K562 (cell line): ENCODE data around the gene CD96. TPM values are rescaled to one million over a fixed set of nuclear protein-coding genes. Genes with fewer than 3 reads are reported as not detected.

Experiments used
- ATAC-seq: fragments of 200-7000 bp; cut with Tn5 transposase; 3 replicates; pipeline ENCODE4 v1.9.1; 2020; ENCODE audit warnings: moderate library complexity
- BruUV-seq: library from RNA; stranded (reverse); fragments of 400-500 nt; replicated peaks from 2 replicates; lab custom pipeline; 2021; lab: Mats Ljungman, UMichigan
- CTCF ChIA-PET: fragments of 300-600 bp; formaldehyde crosslinking; extraction: SDS; loops from one replicate; lab custom pipeline; 2021; ENCODE audit warnings: low intra/inter-chr PET ratio; lab: Yijun Ruan, JAX
- POLR2A ChIA-PET: fragments of 300-600, 350-650 bp; sonication (Branson Sonifier 250); formaldehyde crosslinking; extraction: SDS; loops from one replicate; lab custom pipeline; 2021; ENCODE audit warnings: antibody characterized with exemption, inconsistent platforms; lab: Yijun Ruan, JAX
- DNase-seq, 4 experiments: peaks; one replicate each; pipeline versions ENCODE4 v3.0.0 to v3.0.0-alpha.2; 2011 to 2018; ENCODE audit warnings: low spot score in 3 of 4, mixed read lengths in 3 of 4; ENCODE audit errors: extremely low read depth in 1 of 4
- FAIRE-seq: peaks from 2 replicates; lab custom pipeline; 2011; peaks lifted over from hg19 to GRCh38; lab: Jason Lieb, UNC
- H2AFZ ChIP-seq: 2 replicates; pipeline ENCODE4 v1.6.0; 2011; ENCODE audit warnings: low read depth, low read length, control low read depth, inconsistent platforms
- H3K27ac ChIP-seq: fragments of 200-600 bp; 3 replicates; pipeline ENCODE4 v1.8.0; 2011; ENCODE audit warnings: low read depth, mild to moderate bottlenecking, control low read depth, inconsistent platforms, low read length, moderate library complexity, mixed read lengths; ENCODE audit errors: extremely low read depth
- H3K27me3 ChIP-seq, 2 experiments: fragments of 300-600 bp in 1 of 2; 2 replicates in 1 of 2; 3 replicates in 1 of 2; pipeline versions ENCODE4 v1.6.0 to v1.8.0; 2011; ENCODE audit warnings: inconsistent platforms in 2 of 2, low read length in 2 of 2, mild to moderate bottlenecking in 1 of 2, mixed read lengths in 1 of 2, moderate library complexity in 1 of 2; ENCODE audit not compliant: control insufficient read depth in 2 of 2, insufficient read depth in 2 of 2
- H3K36me3 ChIP-seq: fragments of 300-600 bp; 3 replicates; pipeline ENCODE4 v1.8.0; 2011; ENCODE audit warnings: mild to moderate bottlenecking, low read length, inconsistent platforms; ENCODE audit not compliant: control insufficient read depth, insufficient read depth
- H3K4me1 ChIP-seq, 2 experiments: fragments of 200-600 bp in 1 of 2; replicated peaks in 1 of 2; 2 replicates in 1 of 2; 3 replicates in 1 of 2; pipeline versions ENCODE4 v1.5.1 to v1.8.0; 2011; ENCODE audit warnings: inconsistent platforms in 2 of 2, low read length in 2 of 2, mild to moderate bottlenecking in 1 of 2, mixed read lengths in 1 of 2, moderate library complexity in 1 of 2; ENCODE audit not compliant: control insufficient read depth in 2 of 2, insufficient read depth in 2 of 2
- H3K4me2 ChIP-seq: 2 replicates; pipeline ENCODE4 v1.6.1; 2011; ENCODE audit warnings: low read length, control low read depth, inconsistent platforms, mixed read lengths; ENCODE audit not compliant: insufficient read depth
- H3K4me3 ChIP-seq: fragments of 200-600 bp; sonication (generic), shearing (Covaris generic); 2 replicates; pipeline ENCODE4 v1.5.1; 2016; ENCODE audit warnings: control low read depth, inconsistent platforms
- H3K79me2 ChIP-seq: fragments of 200-600 bp; 3 replicates; pipeline ENCODE4 v1.8.0; 2011; ENCODE audit warnings: low read length, inconsistent platforms; ENCODE audit not compliant: control insufficient read depth, insufficient read depth
- H3K9ac ChIP-seq, 2 experiments: 2 replicates each; pipeline versions ENCODE4 v1.6.0 to v1.6.1; 2011; ENCODE audit warnings: low read depth in 2 of 2, low read length in 2 of 2, control low read depth in 1 of 2, inconsistent platforms in 1 of 2, mild to moderate bottlenecking in 1 of 2, mixed read lengths in 1 of 2; ENCODE audit not compliant: insufficient read depth in 1 of 2
- H3K9me1 ChIP-seq: one replicate; pipeline ENCODE4 v1.6.0; 2011; ENCODE audit warnings: inconsistent platforms, mild to moderate bottlenecking, low read length, moderate library complexity; ENCODE audit not compliant: control insufficient read depth, insufficient read depth
- H3K9me3 ChIP-seq: replicated peaks from 2 replicates; pipeline ENCODE4 v1.5.1; 2011; ENCODE audit warnings: low read depth, low read length, inconsistent platforms; ENCODE audit not compliant: control insufficient read depth, insufficient read depth
- H4K20me1 ChIP-seq: replicated peaks from 2 replicates; pipeline ENCODE4 v1.6.1; 2011; ENCODE audit warnings: low read length, inconsistent platforms, mixed read lengths; ENCODE audit not compliant: control insufficient read depth, insufficient read depth
- AFF1 ChIP-seq, 2 experiments: fragments of 450-650 bp; IDR thresholded peaks; 2 replicates each; pipeline ENCODE4 v1.6.1; 2018; ENCODE audit warnings: mild to moderate bottlenecking in 2 of 2, low read depth in 1 of 2; ENCODE audit not compliant: partially characterized antibody in 2 of 2
- BMI1 ChIP-seq: fragments of 150-350 bp; IDR thresholded peaks from 2 replicates; pipeline ENCODE4 v1.6.1; 2014; ENCODE audit warnings: low read length
- FOXP4 ChIP-seq: sonication (generic); formaldehyde crosslinking; IDR thresholded peaks from 2 replicates; pipeline ENCODE4 v1.8.0; 2022; ENCODE audit warnings: mild to moderate bottlenecking, missing genetic modification reagents, borderline replicate concordance
- KLF16 ChIP-seq: IDR thresholded peaks from 2 replicates; pipeline ENCODE4 v1.6.1; 2016; ENCODE audit warnings: antibody characterized with exemption
- MTA1 ChIP-seq: fragments of 450-650 bp; IDR thresholded peaks from 2 replicates; pipeline ENCODE4 v1.6.1; 2017; ENCODE audit warnings: borderline replicate concordance
- NR4A1 ChIP-seq, 2 experiments: fragments of 250-450 bp in 1 of 2; fragments of 450-650 bp in 1 of 2; sonication (Bioruptor Pico) in 1 of 2; IDR thresholded peaks; 2 replicates each; pipeline versions ENCODE4 v1.4.0 to v1.6.1; 2016 to 2020; ENCODE audit warnings: mild to moderate bottlenecking in 2 of 2, missing compliant biosample characterization in 1 of 2, missing genetic modification characterization in 1 of 2, moderate library complexity in 1 of 2
- PRPF4 ChIP-seq: fragments of 200-400 bp; formaldehyde crosslinking; IDR thresholded peaks from one replicate; pipeline ENCODE4 v1.6.1; 2017; ENCODE audit warnings: low read length, low read depth, mild to moderate bottlenecking; ENCODE audit not compliant: insufficient read depth, poor library complexity, severe bottlenecking
- RAD21 ChIP-seq, 2 experiments: fragments of 250-450 bp in 1 of 2; fragments of 450-650 bp in 1 of 2; sonication (Bioruptor Pico) in 1 of 2; formaldehyde crosslinking in 1 of 2; IDR thresholded peaks in 1 of 2; conservative IDR thresholded peaks in 1 of 2; 2 replicates each; pipeline versions ENCODE4 v1.4.0 to v1.8.0; 2020 to 2022; ENCODE audit warnings: mild to moderate bottlenecking in 2 of 2, moderate library complexity in 1 of 2
- SMARCA5 ChIP-seq: fragments of 450-650 bp; IDR thresholded peaks from 2 replicates; pipeline ENCODE4 v1.6.1; 2016
- WGBS: fragments of 100-300 bp; shearing (Covaris generic); methylation state at CpG from one replicate; pipeline ENCODE4 v1.1.6; 2016; ENCODE audit warnings: low coverage, mixed read lengths; ENCODE audit not compliant: insufficient coverage; ENCODE audit errors: missing lambda C conversion rate; 5-methylcytosine and 5-hydroxymethylcytosine counted together
- in situ Hi-C: fragments of 300-500 bp; cut with MboI; formaldehyde crosslinking; loops from 4 replicates; pipeline ENCODE4 v1.15.0; 2018; ENCODE audit warnings: inconsistent platforms, mixed read lengths
- intact Hi-C: fragments of 100-400 bp; cut with micrococcal nuclease; formaldehyde crosslinking; loops from 2 replicates; pipeline ENCODE4 v1.14.2; 2022
- polyA plus RNA-seq, 8 experiments: library from polyadenylated mRNA; depleted of rRNA in 4 of 8; stranded (reverse) in 5 of 8; unstranded in 3 of 8; fragments of >200 nt; fragmentation: Nextera tagmentation in 2 of 8; fragmentation: Illumina TruSeq in 1 of 8; extraction: Ambion mirVana in 2 of 8; extraction: Trizol in 1 of 8; gene quantifications; 2 replicates each; pipeline versions ENCODE4 v1.2.1 to v1.2.3, GENCODE V29; 2011 to 2014; ENCODE audit warnings: inconsistent platforms in 1 of 8, missing spikeins in 1 of 8
- total RNA-seq, 7 experiments: library from RNA; depleted of rRNA in 6 of 7; stranded (reverse); fragments of >200 nt in 6 of 7; fragmentation: Illumina TruSeq in 2 of 7; extraction: Trizol in 2 of 7; gene quantifications; 2 replicates each; pipeline versions ENCODE4 v1.2.1 to v1.2.3, GENCODE V29; 2011 to 2021; ENCODE audit warnings: low replicate concordance in 1 of 7
- TF ChIP-seq, protein P1 (sequence below), 3 experiments: fragments of 200-800 bp in 1 of 3; fragments of 250-450 bp in 1 of 3; fragments of 450-650 bp in 1 of 3; sonication (Bioruptor Pico) in 1 of 3; sonication (Bioruptor generic) in 1 of 3; formaldehyde crosslinking in 1 of 3; IDR thresholded peaks; 2 replicates each; pipeline versions ENCODE4 v1.6.1 to v1.8.0; 2016 to 2022; ENCODE audit warnings: mild to moderate bottlenecking in 2 of 3, missing genetic modification characterization in 2 of 3, missing compliant biosample characterization in 1 of 3, moderate library complexity in 1 of 3

The CD96 gene
- total and polyA plus RNA-seq, 9 of the 15 experiments (the other 6 are each of a cell fraction or from before 2014, with no cell fraction given), result 0.32 to 5.7 (median 1.2) TPM

GRCh38 chr3:111618945-111619344 lies 76.9 kb downstream of the CD96 start (continued):
- no peak for TF ChIP-seq PRPF4

GRCh38 chr3:111619833-111620232 lies 77.8 kb downstream of the CD96 start:
- ATAC-seq (no peak), FAIRE-seq (no peak), DNase-seq (no peak)
- no peaks in the 10 kb centered on the region for H3K79me2 ChIP-seq
- ChIA-PET POLR2A (interaction anchor here (0.7 kb wide), 1 partner anchor 1512 kb away, joined by 3 read pairs; no protein-coding TSS in a partner anchor), CTCF (no interaction called here)
- no peaks in the 10 kb centered on the region for H3K4me1 ChIP-seq
- no peaks in the 10 kb centered on the region for H3K27me3 ChIP-seq
- H3K27ac ChIP-seq, result no peak overlapping the region
- H3K4me2 ChIP-seq, result no peak overlapping the region
- in situ Hi-C loops (no loop called here), intact Hi-C loops (no loop called here)
- H3K9me1 ChIP-seq, result no peaks in the 10 kb centered on the region
- H3K9me3 ChIP-seq, result no peaks in the 10 kb centered on the region
- H3K36me3 ChIP-seq, result no peaks in the 10 kb centered on the region
- no TSS peak for BruUV-seq
- no peak overlapping the region for H2AFZ ChIP-seq
- H3K4me3 ChIP-seq, result no peak overlapping the region
- H4K20me1 ChIP-seq, result no peaks in the 10 kb centered on the region
- 0% methylated on average over 3 of the region's 3 CpGs for WGBS
- H3K9ac ChIP-seq, result no peak overlapping the region
- TF ChIP-seq, protein P1, sequence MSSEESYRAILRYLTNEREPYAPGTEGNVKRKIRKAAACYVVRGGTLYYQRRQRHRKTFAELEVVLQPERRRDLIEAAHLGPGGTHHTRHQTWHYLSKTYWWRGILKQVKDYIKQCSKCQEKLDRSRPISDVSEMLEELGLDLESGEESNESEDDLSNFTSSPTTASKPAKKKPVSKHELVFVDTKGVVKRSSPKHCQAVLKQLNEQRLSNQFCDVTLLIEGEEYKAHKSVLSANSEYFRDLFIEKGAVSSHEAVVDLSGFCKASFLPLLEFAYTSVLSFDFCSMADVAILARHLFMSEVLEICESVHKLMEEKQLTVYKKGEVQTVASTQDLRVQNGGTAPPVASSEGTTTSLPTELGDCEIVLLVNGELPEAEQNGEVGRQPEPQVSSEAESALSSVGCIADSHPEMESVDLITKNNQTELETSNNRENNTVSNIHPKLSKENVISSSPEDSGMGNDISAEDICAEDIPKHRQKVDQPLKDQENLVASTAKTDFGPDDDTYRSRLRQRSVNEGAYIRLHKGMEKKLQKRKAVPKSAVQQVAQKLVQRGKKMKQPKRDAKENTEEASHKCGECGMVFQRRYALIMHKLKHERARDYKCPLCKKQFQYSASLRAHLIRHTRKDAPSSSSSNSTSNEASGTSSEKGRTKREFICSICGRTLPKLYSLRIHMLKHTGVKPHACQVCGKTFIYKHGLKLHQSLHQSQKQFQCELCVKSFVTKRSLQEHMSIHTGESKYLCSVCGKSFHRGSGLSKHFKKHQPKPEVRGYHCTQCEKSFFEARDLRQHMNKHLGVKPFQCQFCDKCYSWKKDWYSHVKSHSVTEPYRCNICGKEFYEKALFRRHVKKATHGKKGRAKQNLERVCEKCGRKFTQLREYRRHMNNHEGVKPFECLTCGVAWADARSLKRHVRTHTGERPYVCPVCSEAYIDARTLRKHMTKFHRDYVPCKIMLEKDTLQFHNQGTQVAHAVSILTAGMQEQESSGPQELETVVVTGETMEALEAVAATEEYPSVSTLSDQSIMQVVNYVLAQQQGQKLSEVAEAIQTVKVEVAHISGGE (CRISPR knock-in tag; IDR thresholded peaks at IDR 0.05), result no peak
- TF ChIP-seq BMI1 (no peak), MTA1 (no peak), FOXP4 (CRISPR knock-in tag) (no peak), KLF16 (no peak), RAD21 (CRISPR knock-in tag; conservative IDR thresholded peaks at IDR 0.05 in 1 of 2, IDR thresholded peaks at IDR 0.05 in 1 of 2) (no peak), NR4A1 (CRISPR knock-in tag; IDR thresholded peaks at IDR 0.05) (no peak), NR4A1 (tag; IDR thresholded peaks at IDR 0.05) (no peak), AFF1 (IDR thresholded peaks at IDR 0.05; ENCODE audit: low read depth in 1 of 2, partially characterized antibody in 2 of 2) (no peak), SMARCA5 (no peak)
